GM19351 (cell line): ENCODE data around the gene CWC27.

Source experiments
- ATAC-seq: cut with Tn5 transposase; IDR thresholded peaks from one replicate; pipeline ENCODE4 v1.9.1; 2021; ENCODE audit warnings: mild to moderate bottlenecking, moderate library complexity; ENCODE audit not compliant: unreplicated experiment

The CWC27 gene

GRCh38 chr5:64971990-64972389, 203.3 kb downstream of the CWC27 start:
- ATAC-seq: no peak

DNA sequence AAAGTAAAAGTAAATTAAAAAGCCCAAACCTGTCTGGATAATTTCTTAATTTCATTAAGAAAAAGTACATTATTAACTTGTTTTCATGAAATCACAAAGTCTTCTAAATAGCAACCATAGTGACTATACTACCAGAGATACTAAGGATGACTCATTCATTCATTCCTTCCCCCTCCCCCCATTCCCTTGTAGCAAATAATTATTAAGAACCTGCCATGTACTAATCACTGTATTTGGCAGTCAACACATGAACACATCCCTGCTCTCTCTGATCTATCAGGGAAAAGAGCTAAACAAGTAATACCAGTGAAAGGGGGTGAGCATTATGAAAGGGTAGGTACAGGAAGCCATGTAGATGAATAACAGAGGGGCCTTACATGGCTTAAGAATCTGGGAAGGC, 203.9 kb downstream of the CWC27 start:
- no peak for ATAC-seq

- ATAC-seq: no peak
These were observed 204.5 kb downstream of the CWC27 start for GRCh38 chr5:64973215-64973614.

DNA sequence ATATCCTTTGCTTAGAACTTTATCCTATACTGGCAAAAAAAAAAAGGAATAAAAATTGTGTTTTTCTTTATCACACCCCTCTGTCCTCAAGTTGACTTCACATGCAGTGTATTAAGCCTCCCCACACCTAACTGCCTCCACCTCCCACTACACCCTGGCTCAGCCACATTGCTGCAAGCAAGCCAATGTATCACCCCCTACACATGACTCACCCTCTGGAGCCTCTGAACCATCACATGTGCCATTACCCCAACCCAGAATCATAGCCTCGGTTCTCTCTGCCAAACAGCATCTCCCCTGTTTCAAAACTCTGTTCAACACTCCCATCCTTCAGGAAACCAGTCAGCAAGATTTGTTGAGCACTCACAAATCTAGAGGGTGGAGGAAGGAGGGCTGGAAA, 209.0 kb downstream of the CWC27 start:
- no peak for ATAC-seq

DNA sequence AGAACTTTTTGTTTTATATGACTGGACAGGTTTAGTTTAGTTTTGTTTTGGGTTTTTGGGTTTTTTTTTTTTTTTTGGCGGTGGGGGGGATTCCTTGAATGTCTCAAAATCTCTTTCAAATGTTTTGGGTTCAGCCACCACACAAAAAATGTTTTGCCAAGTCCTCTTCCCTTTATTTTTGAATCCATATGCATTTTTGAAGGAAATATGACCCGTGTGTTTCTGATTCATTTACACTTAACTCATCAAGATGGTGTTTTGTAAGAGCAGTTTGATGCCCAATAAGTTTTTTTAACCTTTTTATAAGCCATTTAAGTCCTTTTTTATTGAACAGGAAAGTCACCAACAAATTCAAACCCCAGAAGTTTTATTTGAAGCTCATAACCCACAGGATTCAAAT, 209.8 kb downstream of the CWC27 start:
- no peak for ATAC-seq

DNA sequence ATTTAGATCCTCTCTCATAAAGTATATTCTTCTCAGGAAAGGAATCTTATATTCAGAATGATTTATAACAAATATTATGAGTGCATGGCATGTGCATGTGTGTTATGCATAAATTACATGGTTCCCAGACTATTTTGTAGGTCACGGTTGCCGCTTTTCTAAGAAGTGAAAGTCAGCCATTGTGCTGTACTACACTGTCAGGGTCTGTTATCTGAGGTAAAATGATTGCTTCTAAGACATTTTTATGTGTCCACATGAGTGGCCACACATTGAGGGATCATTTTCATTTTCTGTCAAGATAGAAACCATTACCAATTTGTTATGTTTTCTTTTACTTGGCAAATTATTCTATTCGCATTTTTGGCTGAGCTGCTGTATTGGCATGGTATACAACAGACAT, 210.8 kb downstream of the CWC27 start:
- peak; percentile 67 for ATAC-seq

DNA sequence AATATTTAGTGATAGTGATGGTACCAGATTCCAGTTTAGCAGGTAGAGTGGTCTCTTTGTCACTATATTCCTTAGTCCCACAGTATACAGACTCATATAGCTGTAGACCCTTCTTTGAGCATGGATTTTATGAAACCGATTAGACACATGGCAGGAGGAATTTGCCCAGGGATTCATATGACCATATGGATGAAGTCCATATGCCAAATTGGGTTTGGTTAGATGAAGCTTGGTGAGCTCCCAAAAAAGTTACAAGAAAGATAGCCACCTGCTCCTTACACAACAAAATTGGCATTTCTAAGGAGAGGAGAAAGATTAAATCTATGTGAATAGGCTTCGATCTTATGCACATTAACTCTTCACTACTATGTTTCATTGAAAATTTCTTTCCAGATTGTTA, 211.4 kb downstream of the CWC27 start:
- ATAC-seq: no peak

GRCh38 chr5:64987768-64988167, 219.0 kb downstream of the CWC27 start:
- no peak for ATAC-seq

DNA sequence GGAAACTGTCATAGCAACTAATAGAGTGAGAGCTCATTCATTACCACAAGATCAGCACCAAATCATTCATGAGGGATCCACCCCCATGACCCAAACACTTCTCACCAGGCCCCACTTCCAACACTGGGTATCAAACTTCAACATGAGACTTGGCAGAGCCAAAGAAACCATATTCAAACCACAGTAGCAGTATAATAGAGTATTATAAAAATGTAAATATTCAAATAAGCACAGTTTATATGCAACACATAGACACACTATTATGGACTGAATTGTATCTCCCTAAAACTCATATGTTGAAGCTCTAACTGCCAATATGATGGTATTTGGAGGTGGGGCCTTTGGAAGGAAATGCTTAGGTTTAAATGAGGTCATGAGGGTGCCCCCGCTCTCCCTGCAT, 240.5 kb downstream of the CWC27 start:
- no peak for ATAC-seq

DNA sequence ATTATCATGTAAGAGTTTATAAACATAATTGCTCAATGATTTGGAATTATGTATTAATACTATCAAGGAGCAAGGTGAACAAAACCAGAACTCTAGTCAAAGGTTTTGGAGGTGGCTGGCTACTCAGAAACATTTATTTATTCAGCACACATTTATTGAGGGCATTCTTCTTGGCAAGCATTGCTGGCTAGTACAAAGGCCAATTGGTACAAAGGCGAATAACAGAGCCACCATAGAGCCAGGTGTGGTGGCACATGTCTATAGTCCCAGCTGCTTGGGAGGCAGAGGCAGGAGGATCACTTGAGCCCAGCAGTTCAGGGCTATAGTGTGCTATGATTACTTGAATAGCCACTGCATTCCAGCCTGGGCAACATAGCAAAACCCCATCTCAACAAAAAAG, 242.1 kb downstream of the CWC27 start:
- no peak for ATAC-seq

DNA sequence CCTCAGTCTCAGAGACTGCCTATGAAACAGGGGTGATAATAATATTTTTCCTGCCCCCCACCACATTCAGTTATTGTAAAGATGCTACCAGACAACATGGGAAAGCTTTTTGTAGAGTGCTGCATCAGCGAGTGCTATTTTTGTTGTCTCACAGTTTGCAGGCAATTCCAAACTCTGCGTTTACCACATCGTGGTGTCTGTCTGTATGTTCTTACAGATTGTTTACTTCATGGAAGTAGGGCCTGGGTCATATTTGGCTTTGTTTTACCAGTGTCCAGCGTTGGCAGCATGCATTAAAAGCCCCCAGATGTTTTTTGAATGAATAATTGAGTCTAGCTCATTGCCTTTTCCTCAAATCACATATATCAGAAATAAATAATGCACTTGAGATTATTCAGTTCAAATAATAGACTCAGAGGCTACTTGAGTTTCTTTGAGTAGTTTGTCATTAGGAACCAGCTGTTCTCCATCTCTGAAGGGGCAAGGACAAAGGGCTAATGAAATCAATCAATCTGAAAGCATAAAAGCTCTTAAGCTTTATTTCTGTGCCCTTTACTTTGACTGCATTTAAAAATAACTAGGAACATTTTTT, 243.7 kb downstream of the CWC27 start:
- no peak for ATAC-seq

GRCh38 chr5:65013166-65013565, 244.4 kb downstream of the CWC27 start:
- no peak for ATAC-seq

GRCh38 chr5:65014769-65015168, 246.0 kb downstream of the CWC27 start:
- ATAC-seq: no peak

DNA sequence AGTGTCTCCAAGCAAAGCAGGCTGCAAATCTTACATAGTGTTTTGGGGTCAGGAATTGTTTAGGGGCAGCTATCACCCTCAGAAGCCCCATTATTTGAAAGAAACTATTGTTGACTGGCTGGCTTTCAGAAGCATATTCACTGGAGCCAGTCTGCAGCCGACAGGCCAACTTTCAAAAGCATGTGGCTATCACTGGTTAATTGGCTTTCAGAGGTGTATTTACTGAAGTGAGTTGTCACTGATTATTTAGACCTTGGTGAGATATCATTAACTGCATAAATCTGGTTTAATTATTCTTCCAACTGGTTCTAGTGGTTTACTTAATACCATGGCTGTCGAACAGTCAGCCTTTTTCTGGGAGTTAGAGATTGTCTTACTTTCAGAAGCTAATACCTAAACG, 247.0 kb downstream of the CWC27 start:
- no peak for ATAC-seq

DNA sequence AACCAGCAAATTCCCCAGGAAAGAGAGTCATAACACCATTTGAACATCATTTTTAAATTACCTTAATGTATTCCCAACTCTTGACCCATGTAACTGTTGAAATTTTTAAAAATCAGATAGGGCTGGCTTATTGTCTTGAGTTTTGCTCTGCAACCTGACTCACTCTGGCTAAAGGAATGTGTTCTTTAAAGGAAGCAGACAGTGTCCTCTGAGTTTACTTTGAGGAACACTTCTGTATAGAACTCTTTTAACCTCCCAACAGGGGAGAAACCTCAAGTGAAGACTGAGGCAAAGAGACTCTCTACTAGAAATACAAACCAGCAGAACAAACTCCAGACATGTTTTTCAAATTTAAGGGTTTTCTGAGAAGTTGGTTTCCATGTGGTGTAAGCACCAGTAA, 248.9 kb downstream of the CWC27 start:
- no peak for ATAC-seq

DNA sequence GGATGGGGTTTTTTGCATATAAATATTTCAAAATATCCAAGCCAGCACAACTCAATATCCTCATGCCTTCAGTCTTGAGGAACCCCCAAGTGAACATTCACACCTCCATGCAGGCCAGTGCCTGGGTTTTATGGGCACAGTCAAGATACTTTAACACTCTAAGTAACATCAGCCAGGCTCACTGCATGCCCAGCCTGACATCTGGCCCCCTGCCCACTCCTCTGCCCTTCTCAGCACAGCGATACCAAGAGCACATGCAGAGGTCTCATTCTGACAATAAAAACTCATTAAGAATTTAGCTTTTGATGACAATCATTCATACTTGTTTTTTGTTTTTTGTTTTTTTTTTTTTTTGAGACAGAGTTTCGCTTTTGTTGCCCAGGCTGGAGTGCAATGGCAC, 250.0 kb downstream of the CWC27 start:
- no peak for ATAC-seq

- ATAC-seq: no peak
These were observed 251.8 kb downstream of the CWC27 start for GRCh38 chr5:65020492-65020891.

- ATAC-seq: peak; percentile 67
These were observed 252.9 kb downstream of the CWC27 start for GRCh38 chr5:65021527-65022226.

DNA sequence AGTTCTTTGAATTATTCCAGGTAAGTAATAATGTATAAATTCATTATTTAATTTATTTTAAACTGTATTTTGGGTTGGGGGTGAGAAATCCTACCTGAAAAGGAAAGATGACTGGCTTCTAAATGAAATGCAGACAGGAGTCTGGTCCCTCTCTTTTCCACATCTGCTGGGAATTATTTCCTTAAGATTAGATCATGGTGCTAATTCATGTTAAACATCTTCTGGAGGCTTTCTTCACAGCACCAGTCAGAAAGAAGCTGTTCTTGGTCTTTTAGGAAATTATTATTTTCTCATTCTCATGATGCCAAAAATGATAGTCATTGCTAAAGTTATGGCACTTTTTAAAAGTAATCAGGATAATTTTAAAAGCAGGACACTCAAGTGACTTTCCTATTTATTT, 254.2 kb downstream of the CWC27 start:
- no peak for ATAC-seq

DNA sequence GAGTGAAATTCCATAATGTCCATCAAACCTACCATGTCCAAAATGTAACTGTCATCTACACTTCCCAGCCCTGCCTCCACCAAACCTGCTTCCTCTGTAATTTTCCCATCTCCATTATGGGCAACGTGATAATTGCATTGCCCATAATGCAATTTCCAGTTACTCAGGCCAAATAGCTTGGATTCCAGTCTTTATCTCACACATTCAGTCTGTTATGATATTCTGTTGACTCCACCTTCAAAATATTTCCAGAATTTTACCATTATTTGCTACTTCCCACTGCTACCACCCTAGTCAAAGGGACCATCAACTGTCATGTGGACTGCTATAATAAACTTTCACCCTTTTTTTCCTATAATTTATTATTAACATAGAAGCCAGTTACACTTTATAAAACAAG, 256.0 kb downstream of the CWC27 start:
- ATAC-seq: no peak

DNA sequence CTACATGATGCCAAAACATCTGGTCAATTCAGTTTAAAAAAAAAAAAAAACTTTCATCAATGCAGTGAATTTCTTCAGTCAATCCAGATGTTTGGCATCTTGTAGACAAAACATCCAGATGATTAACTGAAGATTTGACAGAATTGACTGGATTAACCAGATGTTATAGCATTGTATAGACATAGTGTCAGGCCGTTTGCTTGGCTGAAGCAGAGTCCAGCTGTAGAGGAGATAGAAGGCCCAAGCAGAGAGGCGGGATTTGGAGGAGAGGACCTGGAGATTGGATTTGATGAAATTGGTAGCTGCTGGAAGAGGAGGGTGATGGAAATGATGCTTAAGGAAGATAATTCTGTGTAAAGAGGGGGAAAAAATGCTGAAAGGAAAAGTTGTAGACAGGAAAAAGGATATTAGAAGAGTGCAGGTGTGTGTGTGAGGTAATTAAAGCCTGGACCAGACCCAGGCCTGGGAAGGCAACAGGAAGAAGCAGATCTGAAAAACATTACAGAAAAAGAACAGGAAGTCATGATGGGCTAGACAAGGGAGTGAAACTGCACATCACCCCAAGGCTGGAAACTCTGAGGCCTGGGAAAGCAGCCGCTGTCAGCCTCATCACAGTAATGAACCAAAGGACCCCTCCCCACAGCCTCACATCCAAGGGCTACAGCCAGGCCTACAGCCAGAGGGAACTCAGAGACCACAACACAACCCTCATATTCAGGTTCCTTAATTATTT, 258.3 kb downstream of the CWC27 start:
- ATAC-seq: peak; percentile 77

DNA sequence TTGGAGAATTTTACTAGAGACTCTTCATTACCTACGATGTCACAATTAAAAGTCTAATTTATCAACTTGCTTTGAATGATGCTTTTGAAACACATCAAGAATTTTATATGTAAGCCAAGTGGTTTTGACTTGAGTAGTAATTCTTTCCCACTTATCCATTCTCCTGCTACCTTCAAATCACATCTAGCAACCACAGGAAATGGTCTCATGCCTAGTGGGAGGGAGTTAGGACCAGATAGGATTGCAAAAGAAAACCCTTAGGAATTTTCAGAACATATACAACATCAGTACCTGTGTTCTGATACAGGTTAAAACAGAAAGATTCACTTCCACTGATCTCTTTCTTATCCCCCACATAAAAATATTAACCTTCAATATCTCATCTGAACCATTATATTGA, 260.4 kb downstream of the CWC27 start:
- no peak for ATAC-seq
